ENCODE data around the gene MEA1. TPM values are rescaled to one million over a fixed set of nuclear protein-coding genes. Genes with fewer than 3 reads are reported as not detected.

MEA1 gene
- total and polyA plus RNA-seq, 2 experiments from 2014 or later, result 70.5 to 205 TPM

DNA sequence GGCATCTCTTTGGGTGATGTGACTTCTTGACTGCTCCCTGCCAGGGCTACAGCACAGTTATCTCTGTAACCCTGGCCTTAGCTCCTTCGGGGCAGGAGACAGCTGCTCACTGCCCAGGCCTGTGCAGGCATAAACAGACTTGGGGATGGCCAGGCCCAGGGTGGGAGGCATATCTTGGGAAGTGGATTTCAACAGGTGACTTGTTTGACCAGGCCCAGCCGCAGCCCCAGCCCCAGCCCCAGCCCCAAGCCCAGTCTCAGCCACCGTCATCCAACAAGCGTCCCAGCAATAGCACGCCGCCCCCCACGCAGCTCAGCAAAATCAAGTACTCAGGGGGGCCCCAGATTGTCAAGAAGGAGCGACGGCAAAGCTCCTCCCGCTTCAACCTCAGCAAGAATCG, 7.5 kb downstream of the MEA1 start:
- Mint-ChIP-seq H3K36me3 (ENCODE audit: low read depth) (peaks cover 49% of the 10 kb centered on the region), H3K4me1 (peaks cover 4% of the 10 kb centered on the region; the same call in 2 of the 3 replicates), H3K4me3 (no peak overlapping the region), H3K27ac (no peak overlapping the region), H3K9me3 (no peaks in the 10 kb centered on the region), H3K27me3 (ENCODE audit: insufficient read depth, low read depth, poor library complexity) (peaks cover 5% of the 10 kb centered on the region)
- H3K4me3 ChIP-seq, result no peak overlapping the region
- H3K27me3 ChIP-seq (ENCODE audit: insufficient read depth), result no peaks in the 10 kb centered on the region
- H3F3A ChIP-seq (replicated peaks; ENCODE audit: low read depth), result 0 out of 2 replicates have a peak, but pooled peaks cover 9% of the 10 kb centered on the region
- H3K27ac ChIP-seq (ENCODE audit: low read depth), result no peak overlapping the region
- ATAC-seq (no peak), DNase-seq (ENCODE audit: low spot score) (no peak)
- peaks cover 13% of the 10 kb centered on the region for H4K20me1 ChIP-seq (replicated peaks; ENCODE audit: insufficient read depth)
- 0 out of 2 replicates have a peak, but pooled peaks cover 5% of the 10 kb centered on the region for H3K4me1 ChIP-seq (ENCODE audit: insufficient read depth)
- no peaks in the 10 kb centered on the region for H3K9me2 ChIP-seq (ENCODE audit: insufficient read depth)
- H3K79me2 ChIP-seq (replicated peaks; ENCODE audit: insufficient read depth), result no peaks in the 10 kb centered on the region
- no peak overlapping the region for H2AFZ ChIP-seq
- H3K4me2 ChIP-seq, result no peak overlapping the region
- TF ChIP-seq NANOG (IDR thresholded peaks at IDR 0.05; ENCODE audit: borderline replicate concordance) (no peak), ZNF114 (CRISPR knock-in tag; IDR thresholded peaks at IDR 0.05) (no peak), STAT1 (IDR thresholded peaks at IDR 0.05; ENCODE audit: unreplicated experiment) (no peak), EZH2phosphoT487 (IDR thresholded peaks at IDR 0.05; ENCODE audit: unreplicated experiment) (no peak), CREB1 (CRISPR knock-in tag; IDR thresholded peaks at IDR 0.05; ENCODE audit: low read depth) (no peak), JUNB (IDR thresholded peaks at IDR 0.05; ENCODE audit: unreplicated experiment) (no peak), EZH2 (IDR thresholded peaks at IDR 0.05; ENCODE audit: low read depth, unreplicated experiment) (no peak), ZNF331 (CRISPR knock-in tag; IDR thresholded peaks at IDR 0.05; ENCODE audit: low read depth) (no peak), POLR2AphosphoS5 (IDR thresholded peaks at IDR 0.05; ENCODE audit: low read depth) (no peak)
- TF ChIP-seq, protein P1, sequence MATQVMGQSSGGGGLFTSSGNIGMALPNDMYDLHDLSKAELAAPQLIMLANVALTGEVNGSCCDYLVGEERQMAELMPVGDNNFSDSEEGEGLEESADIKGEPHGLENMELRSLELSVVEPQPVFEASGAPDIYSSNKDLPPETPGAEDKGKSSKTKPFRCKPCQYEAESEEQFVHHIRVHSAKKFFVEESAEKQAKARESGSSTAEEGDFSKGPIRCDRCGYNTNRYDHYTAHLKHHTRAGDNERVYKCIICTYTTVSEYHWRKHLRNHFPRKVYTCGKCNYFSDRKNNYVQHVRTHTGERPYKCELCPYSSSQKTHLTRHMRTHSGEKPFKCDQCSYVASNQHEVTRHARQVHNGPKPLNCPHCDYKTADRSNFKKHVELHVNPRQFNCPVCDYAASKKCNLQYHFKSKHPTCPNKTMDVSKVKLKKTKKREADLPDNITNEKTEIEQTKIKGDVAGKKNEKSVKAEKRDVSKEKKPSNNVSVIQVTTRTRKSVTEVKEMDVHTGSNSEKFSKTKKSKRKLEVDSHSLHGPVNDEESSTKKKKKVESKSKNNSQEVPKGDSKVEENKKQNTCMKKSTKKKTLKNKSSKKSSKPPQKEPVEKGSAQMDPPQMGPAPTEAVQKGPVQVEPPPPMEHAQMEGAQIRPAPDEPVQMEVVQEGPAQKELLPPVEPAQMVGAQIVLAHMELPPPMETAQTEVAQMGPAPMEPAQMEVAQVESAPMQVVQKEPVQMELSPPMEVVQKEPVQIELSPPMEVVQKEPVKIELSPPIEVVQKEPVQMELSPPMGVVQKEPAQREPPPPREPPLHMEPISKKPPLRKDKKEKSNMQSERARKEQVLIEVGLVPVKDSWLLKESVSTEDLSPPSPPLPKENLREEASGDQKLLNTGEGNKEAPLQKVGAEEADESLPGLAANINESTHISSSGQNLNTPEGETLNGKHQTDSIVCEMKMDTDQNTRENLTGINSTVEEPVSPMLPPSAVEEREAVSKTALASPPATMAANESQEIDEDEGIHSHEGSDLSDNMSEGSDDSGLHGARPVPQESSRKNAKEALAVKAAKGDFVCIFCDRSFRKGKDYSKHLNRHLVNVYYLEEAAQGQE (IDR thresholded peaks at IDR 0.05; ENCODE audit: unreplicated experiment), result no peak
- TF ChIP-seq, protein P2, sequence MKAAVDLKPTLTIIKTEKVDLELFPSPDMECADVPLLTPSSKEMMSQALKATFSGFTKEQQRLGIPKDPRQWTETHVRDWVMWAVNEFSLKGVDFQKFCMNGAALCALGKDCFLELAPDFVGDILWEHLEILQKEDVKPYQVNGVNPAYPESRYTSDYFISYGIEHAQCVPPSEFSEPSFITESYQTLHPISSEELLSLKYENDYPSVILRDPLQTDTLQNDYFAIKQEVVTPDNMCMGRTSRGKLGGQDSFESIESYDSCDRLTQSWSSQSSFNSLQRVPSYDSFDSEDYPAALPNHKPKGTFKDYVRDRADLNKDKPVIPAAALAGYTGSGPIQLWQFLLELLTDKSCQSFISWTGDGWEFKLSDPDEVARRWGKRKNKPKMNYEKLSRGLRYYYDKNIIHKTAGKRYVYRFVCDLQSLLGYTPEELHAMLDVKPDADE (IDR thresholded peaks at IDR 0.05), result no peak
- TF ChIP-seq, protein P3, sequence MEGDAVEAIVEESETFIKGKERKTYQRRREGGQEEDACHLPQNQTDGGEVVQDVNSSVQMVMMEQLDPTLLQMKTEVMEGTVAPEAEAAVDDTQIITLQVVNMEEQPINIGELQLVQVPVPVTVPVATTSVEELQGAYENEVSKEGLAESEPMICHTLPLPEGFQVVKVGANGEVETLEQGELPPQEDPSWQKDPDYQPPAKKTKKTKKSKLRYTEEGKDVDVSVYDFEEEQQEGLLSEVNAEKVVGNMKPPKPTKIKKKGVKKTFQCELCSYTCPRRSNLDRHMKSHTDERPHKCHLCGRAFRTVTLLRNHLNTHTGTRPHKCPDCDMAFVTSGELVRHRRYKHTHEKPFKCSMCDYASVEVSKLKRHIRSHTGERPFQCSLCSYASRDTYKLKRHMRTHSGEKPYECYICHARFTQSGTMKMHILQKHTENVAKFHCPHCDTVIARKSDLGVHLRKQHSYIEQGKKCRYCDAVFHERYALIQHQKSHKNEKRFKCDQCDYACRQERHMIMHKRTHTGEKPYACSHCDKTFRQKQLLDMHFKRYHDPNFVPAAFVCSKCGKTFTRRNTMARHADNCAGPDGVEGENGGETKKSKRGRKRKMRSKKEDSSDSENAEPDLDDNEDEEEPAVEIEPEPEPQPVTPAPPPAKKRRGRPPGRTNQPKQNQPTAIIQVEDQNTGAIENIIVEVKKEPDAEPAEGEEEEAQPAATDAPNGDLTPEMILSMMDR (conservative IDR thresholded peaks at IDR 0.05; ENCODE audit: low read depth in 2 of 2), result no peak
- TF ChIP-seq, protein P4, sequence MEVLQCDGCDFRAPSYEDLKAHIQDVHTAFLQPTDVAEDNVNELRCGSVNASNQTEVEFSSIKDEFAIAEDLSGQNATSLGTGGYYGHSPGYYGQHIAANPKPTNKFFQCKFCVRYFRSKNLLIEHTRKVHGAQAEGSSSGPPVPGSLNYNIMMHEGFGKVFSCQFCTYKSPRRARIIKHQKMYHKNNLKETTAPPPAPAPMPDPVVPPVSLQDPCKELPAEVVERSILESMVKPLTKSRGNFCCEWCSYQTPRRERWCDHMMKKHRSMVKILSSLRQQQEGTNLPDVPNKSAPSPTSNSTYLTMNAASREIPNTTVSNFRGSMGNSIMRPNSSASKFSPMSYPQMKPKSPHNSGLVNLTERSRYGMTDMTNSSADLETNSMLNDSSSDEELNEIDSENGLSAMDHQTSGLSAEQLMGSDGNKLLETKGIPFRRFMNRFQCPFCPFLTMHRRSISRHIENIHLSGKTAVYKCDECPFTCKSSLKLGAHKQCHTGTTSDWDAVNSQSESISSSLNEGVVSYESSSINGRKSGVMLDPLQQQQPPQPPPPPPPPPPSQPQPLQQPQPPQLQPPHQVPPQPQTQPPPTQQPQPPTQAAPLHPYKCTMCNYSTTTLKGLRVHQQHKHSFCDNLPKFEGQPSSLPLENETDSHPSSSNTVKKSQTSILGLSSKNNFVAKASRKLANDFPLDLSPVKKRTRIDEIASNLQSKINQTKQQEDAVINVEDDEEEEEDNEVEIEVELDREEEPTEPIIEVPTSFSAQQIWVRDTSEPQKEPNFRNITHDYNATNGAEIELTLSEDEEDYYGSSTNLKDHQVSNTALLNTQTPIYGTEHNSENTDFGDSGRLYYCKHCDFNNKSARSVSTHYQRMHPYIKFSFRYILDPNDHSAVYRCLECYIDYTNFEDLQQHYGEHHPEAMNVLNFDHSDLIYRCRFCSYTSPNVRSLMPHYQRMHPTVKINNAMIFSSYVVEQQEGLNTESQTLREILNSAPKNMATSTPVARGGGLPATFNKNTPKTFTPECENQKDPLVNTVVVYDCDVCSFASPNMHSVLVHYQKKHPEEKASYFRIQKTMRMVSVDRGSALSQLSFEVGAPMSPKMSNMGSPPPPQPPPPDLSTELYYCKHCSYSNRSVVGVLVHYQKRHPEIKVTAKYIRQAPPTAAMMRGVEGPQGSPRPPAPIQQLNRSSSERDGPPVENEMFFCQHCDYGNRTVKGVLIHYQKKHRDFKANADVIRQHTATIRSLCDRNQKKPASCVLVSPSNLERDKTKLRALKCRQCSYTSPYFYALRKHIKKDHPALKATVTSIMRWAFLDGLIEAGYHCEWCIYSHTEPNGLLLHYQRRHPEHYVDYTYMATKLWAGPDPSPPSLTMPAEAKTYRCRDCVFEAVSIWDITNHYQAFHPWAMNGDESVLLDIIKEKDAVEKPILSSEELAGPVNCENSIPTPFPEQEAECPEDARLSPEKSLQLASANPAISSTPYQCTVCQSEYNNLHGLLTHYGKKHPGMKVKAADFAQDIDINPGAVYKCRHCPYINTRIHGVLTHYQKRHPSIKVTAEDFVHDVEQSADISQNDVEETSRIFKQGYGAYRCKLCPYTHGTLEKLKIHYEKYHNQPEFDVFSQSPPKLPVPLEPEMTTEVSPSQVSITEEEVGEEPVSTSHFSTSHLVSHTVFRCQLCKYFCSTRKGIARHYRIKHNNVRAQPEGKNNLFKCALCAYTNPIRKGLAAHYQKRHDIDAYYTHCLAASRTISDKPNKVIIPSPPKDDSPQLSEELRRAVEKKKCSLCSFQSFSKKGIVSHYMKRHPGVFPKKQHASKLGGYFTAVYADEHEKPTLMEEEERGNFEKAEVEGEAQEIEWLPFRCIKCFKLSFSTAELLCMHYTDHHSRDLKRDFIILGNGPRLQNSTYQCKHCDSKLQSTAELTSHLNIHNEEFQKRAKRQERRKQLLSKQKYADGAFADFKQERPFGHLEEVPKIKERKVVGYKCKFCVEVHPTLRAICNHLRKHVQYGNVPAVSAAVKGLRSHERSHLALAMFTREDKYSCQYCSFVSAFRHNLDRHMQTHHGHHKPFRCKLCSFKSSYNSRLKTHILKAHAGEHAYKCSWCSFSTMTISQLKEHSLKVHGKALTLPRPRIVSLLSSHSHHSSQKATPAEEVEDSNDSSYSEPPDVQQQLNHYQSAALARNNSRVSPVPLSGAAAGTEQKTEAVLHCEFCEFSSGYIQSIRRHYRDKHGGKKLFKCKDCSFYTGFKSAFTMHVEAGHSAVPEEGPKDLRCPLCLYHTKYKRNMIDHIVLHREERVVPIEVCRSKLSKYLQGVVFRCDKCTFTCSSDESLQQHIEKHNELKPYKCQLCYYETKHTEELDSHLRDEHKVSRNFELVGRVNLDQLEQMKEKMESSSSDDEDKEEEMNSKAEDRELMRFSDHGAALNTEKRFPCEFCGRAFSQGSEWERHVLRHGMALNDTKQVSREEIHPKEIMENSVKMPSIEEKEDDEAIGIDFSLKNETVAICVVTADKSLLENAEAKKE (CRISPR knock-in tag; IDR thresholded peaks at IDR 0.05), result no peak
- H3K36me3 ChIP-seq (ENCODE audit: insufficient read depth), result peaks cover 8% of the 10 kb centered on the region; the same call in 1 of the 2 replicates
